Liver (tissue), 3 donors: ENCODE results near the gene MED14.

Experiments
- GABPA ChIP-seq, 2 donors: IDR thresholded peaks in 1 of 2; conservative IDR thresholded peaks in 1 of 2; 2 replicates each; pipeline ENCODE4 v1.6.1; 2016; ENCODE audit warnings: antibody characterized with exemption in 2 of 2, mild to moderate bottlenecking in 1 of 2, moderate library complexity in 1 of 2
- RAD21 ChIP-seq, 2 donors: IDR thresholded peaks; 2 replicates each; pipeline ENCODE4 v1.6.1; 2016; ENCODE audit warnings: antibody characterized with exemption in 2 of 2, mild to moderate bottlenecking in 2 of 2
- TAF1 ChIP-seq: conservative IDR thresholded peaks from 2 replicates; pipeline ENCODE4 v1.6.1; 2016; ENCODE audit warnings: antibody characterized with exemption, mild to moderate bottlenecking
- YY1 ChIP-seq: IDR thresholded peaks from 2 replicates; pipeline ENCODE4 v1.6.1; 2016; ENCODE audit warnings: antibody characterized with exemption, mild to moderate bottlenecking
- TF ChIP-seq, protein P1 (sequence below): IDR thresholded peaks from 2 replicates; pipeline ENCODE4 v1.6.1; 2016; ENCODE audit warnings: antibody characterized with exemption
- TF ChIP-seq, protein P2 (sequence below): fragments of 150-350 bp; IDR thresholded peaks from 2 replicates; pipeline ENCODE4 v1.5.1; 2017; ENCODE audit warnings: improper control_type of control experiment, low read depth, low read length; ENCODE audit not compliant: missing input control
- TF ChIP-seq, protein P3 (sequence below): IDR thresholded peaks from 2 replicates; pipeline ENCODE4 v1.6.1; 2016; ENCODE audit warnings: antibody characterized with exemption
- TF ChIP-seq, protein P4 (sequence below): IDR thresholded peaks from 2 replicates; pipeline ENCODE4 v1.6.1; 2016; ENCODE audit warnings: antibody characterized with exemption, mild to moderate bottlenecking
- TF ChIP-seq, protein P5 (sequence below): IDR thresholded peaks from 2 replicates; pipeline ENCODE4 v1.6.1; 2016; ENCODE audit warnings: antibody characterized with exemption
- donor health status: healthy.
- donor health status: healthy.

DNA sequence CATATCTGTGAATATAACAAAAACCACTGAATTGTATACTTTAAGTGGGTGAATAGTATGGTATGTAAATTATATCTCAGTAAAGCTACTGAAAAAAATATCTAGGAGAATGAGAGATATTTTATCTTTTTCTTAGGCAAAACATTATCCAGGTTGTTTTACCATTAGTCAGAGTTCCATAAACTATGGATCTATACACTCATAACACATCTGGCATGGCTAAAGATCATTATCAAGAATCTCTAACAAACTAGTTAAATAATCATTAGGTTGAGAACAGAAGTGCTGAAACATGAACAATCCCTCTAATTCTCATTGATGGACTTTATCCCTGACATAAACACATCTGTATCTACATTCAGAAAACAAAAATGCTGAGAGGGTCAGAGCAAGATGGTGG, 15.6 kb downstream of the MED14 start:
- TF ChIP-seq, protein P1, sequence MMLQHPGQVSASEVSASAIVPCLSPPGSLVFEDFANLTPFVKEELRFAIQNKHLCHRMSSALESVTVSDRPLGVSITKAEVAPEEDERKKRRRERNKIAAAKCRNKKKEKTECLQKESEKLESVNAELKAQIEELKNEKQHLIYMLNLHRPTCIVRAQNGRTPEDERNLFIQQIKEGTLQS = no peak
- TF ChIP-seq, protein P2, sequence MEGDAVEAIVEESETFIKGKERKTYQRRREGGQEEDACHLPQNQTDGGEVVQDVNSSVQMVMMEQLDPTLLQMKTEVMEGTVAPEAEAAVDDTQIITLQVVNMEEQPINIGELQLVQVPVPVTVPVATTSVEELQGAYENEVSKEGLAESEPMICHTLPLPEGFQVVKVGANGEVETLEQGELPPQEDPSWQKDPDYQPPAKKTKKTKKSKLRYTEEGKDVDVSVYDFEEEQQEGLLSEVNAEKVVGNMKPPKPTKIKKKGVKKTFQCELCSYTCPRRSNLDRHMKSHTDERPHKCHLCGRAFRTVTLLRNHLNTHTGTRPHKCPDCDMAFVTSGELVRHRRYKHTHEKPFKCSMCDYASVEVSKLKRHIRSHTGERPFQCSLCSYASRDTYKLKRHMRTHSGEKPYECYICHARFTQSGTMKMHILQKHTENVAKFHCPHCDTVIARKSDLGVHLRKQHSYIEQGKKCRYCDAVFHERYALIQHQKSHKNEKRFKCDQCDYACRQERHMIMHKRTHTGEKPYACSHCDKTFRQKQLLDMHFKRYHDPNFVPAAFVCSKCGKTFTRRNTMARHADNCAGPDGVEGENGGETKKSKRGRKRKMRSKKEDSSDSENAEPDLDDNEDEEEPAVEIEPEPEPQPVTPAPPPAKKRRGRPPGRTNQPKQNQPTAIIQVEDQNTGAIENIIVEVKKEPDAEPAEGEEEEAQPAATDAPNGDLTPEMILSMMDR = no peak
- TF ChIP-seq YY1 (no peak), RAD21 (IDR thresholded peaks at IDR 0.05) (no peak), TAF1 (no peak), GABPA (IDR thresholded peaks at IDR 0.05 in 1 of 2, conservative IDR thresholded peaks at IDR 0.05 in 1 of 2) (no peak)
- TF ChIP-seq, protein P3, sequence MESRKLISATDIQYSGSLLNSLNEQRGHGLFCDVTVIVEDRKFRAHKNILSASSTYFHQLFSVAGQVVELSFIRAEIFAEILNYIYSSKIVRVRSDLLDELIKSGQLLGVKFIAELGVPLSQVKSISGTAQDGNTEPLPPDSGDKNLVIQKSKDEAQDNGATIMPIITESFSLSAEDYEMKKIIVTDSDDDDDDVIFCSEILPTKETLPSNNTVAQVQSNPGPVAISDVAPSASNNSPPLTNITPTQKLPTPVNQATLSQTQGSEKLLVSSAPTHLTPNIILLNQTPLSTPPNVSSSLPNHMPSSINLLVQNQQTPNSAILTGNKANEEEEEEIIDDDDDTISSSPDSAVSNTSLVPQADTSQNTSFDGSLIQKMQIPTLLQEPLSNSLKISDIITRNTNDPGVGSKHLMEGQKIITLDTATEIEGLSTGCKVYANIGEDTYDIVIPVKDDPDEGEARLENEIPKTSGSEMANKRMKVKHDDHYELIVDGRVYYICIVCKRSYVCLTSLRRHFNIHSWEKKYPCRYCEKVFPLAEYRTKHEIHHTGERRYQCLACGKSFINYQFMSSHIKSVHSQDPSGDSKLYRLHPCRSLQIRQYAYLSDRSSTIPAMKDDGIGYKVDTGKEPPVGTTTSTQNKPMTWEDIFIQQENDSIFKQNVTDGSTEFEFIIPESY = no peak
- TF ChIP-seq, protein P4, sequence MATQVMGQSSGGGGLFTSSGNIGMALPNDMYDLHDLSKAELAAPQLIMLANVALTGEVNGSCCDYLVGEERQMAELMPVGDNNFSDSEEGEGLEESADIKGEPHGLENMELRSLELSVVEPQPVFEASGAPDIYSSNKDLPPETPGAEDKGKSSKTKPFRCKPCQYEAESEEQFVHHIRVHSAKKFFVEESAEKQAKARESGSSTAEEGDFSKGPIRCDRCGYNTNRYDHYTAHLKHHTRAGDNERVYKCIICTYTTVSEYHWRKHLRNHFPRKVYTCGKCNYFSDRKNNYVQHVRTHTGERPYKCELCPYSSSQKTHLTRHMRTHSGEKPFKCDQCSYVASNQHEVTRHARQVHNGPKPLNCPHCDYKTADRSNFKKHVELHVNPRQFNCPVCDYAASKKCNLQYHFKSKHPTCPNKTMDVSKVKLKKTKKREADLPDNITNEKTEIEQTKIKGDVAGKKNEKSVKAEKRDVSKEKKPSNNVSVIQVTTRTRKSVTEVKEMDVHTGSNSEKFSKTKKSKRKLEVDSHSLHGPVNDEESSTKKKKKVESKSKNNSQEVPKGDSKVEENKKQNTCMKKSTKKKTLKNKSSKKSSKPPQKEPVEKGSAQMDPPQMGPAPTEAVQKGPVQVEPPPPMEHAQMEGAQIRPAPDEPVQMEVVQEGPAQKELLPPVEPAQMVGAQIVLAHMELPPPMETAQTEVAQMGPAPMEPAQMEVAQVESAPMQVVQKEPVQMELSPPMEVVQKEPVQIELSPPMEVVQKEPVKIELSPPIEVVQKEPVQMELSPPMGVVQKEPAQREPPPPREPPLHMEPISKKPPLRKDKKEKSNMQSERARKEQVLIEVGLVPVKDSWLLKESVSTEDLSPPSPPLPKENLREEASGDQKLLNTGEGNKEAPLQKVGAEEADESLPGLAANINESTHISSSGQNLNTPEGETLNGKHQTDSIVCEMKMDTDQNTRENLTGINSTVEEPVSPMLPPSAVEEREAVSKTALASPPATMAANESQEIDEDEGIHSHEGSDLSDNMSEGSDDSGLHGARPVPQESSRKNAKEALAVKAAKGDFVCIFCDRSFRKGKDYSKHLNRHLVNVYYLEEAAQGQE = no peak
- TF ChIP-seq, protein P5, sequence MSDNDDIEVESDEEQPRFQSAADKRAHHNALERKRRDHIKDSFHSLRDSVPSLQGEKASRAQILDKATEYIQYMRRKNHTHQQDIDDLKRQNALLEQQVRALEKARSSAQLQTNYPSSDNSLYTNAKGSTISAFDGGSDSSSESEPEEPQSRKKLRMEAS = no peak
